A673 (cell line): ENCODE results near the gene RNF208.

Source experiments
- CTCF ChIP-seq: fragments of 300-800, 200-600 bp; sonication (generic); conservative IDR thresholded peaks from 2 replicates; pipeline ENCODE4 v1.5.1; 2017; ENCODE audit warnings: low read depth, mild to moderate bottlenecking, antibody characterized with exemption, low read length, moderate library complexity, mixed read lengths
- EZH2 ChIP-seq: fragments of 200-600 bp; sonication (generic); IDR thresholded peaks from 2 replicates; pipeline ENCODE4 v1.6.1; 2017; ENCODE audit warnings: borderline replicate concordance, low read depth, mild to moderate bottlenecking, mixed read lengths, antibody characterized with exemption, low read length; ENCODE audit not compliant: poor library complexity, severe bottlenecking

GRCh38 chr9:137204731-137205125 lies 17.3 kb downstream of the RNF208 start:
- no peak for TF ChIP-seq CTCF
- TF ChIP-seq EZH2, result no peak
